Endothelial cell of hepatic sinusoid (primary cell): ENCODE measurements around the gene CRELD1.

Experiments
- in situ Hi-C: cut with HindIII; loops from 2 replicates; pipeline ENCODE4 v1.10.0; 2017; ENCODE audit warnings: low sequenced_read_pairs

CRELD1 gene

GRCh38 chr3:9951962-9952805, 18.6 kb downstream of the CRELD1 start, which contains the start of gene PRRT3:
PRRT3 (minus strand) TSS chr3:9952408; CDS start chr3:9950115, 2,293 bp downstream.
- in situ Hi-C loops = no loop called here

- in situ Hi-C loops = no loop called here
Observed at GRCh38 chr3:9955067-9955502, 21.5 kb downstream of the CRELD1 start.

- in situ Hi-C loops = no loop called here
Observed at GRCh38 chr3:9955611-9956352, 22.1 kb downstream of the CRELD1 start.

- in situ Hi-C loops = no loop called here
Observed at GRCh38 chr3:9957214-9957613, 23.6 kb downstream of the CRELD1 start.

- in situ Hi-C loops = loop anchor here (5.0 kb wide), 1 partner anchor 67 kb away; no protein-coding TSS in a partner anchor
Observed at GRCh38 chr3:9965200-9965875, 31.7 kb downstream of the CRELD1 start.

GRCh38 chr3:9966841-9967240, 33.2 kb downstream of the CRELD1 start:
- in situ Hi-C loops = loop anchor here (5.0 kb wide), 1 partner anchor 65 kb away; no protein-coding TSS in a partner anchor

GRCh38 chr3:9969632-9970019, 36.0 kb downstream of the CRELD1 start:
- in situ Hi-C loops = loop anchor here (5.0 kb wide), 2 partner anchors 63 to 293 kb away; no protein-coding TSS in a partner anchor

GRCh38 chr3:9970020-9970652, 36.5 kb downstream of the CRELD1 start:
- in situ Hi-C loops = loop anchor here (5.0 kb wide), 1 partner anchor 292 kb away; no protein-coding TSS in a partner anchor

- in situ Hi-C loops = no loop called here
Observed at GRCh38 chr3:9976721-9977709, 43.4 kb downstream of the CRELD1 start.

- in situ Hi-C loops = no loop called here
Observed at GRCh38 chr3:9978710-9979305, 45.2 kb downstream of the CRELD1 start.

- in situ Hi-C loops = no loop called here
Observed at GRCh38 chr3:9980251-9980650, 46.6 kb downstream of the CRELD1 start.

GRCh38 chr3:9986230-9986725, 52.6 kb downstream of the CRELD1 start:
- in situ Hi-C loops = no loop called here

GRCh38 chr3:9994086-9994844, 60.6 kb downstream of the CRELD1 start:
- in situ Hi-C loops = no loop called here
